PC-9 (cell line): ENCODE measurements around the gene TMCO4.

Source experiments
- CTCF ChIP-seq: fragments of 200-600 bp; sonication (generic); conservative IDR thresholded peaks from 2 replicates; pipeline ENCODE4 v1.6.1; 2017; ENCODE audit warnings: mixed run types, antibody characterized with exemption, mild to moderate bottlenecking, moderate library complexity
- EZH2 ChIP-seq: fragments of 200-600 bp; sonication (generic); IDR thresholded peaks from 2 replicates; pipeline ENCODE4 v1.8.0; 2017; ENCODE audit warnings: antibody characterized with exemption, low read depth

- TF ChIP-seq CTCF (peak; percentile 58), EZH2 (no peak)
Measured at GRCh38 chr1:19811206-19811851, 11.6 kb upstream of the TMCO4 start.
